DMS114 treated with DMSO at 0.1 percent for 48 hours (cell line): ENCODE data around the gene MRPS12.

Source experiments
- DNase-seq: peaks from one replicate; lab custom pipeline; 2025; ENCODE audit not compliant: unreplicated experiment; lab: John Stamatoyannopoulos, UW

MRPS12 gene

GRCh38 chr19:38910488-38910887, 20.3 kb upstream of the MRPS12 start:
- DNase-seq = no peak

DNA sequence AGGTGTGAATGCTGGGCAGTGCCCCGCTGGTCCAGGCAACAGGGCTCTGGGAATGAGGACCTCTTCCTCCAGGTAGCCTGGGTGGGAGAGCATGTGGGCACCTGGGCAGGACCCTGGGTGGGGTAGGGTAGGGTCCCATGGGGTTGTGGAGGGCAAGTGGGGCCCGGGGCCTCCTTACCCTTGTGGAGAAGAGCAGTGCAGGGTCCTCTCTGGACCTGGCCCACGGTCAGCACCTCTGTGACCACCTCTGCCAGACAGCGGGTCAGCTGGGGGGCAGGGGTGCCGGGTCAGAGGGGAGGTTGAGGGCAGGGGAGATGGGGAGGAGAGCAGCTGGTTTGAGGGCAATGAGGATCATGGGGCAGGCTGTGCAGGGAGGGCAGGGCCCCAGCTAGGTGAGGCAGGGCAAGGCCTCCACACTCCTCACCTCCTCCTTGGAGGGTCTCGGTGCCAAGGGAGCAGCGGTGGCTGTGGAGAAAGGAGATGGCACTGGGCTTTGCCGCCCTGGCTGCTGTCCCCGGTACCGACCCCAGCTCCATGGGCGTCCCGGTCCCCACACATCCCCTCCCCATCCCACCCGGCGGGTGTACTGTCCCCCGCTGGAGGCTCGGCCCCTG, 19.2 kb upstream of the MRPS12 start:
- no peak for DNase-seq

GRCh38 chr19:38912600-38913514, 17.9 kb upstream of the MRPS12 start:
- no peak for DNase-seq

GRCh38 chr19:38913958-38914357, 16.8 kb upstream of the MRPS12 start:
- DNase-seq = no peak

- no peak for DNase-seq
These were observed 15.1 kb upstream of the MRPS12 start for GRCh38 chr19:38915329-38916321.

DNA sequence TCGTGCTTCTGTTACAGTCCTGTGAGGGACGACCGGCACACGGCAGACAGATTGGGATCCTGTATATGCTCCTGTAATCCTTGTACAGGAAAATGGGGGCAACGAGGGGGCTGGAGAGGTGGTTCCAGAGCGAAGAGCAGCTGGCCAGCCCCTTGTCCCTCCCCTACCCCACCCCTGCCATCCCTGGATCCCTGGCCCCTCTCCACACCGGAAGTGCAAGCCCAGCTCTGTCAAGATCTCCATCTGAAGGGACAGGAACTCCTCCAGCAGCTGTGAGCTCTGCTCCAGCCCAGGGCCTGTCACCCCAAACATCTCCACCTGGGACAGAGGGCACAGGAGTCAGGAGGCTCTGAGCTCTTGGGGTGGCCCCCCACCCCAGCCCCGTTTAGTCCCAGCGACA, 13.2 kb upstream of the MRPS12 start:
- no peak for DNase-seq

DNA sequence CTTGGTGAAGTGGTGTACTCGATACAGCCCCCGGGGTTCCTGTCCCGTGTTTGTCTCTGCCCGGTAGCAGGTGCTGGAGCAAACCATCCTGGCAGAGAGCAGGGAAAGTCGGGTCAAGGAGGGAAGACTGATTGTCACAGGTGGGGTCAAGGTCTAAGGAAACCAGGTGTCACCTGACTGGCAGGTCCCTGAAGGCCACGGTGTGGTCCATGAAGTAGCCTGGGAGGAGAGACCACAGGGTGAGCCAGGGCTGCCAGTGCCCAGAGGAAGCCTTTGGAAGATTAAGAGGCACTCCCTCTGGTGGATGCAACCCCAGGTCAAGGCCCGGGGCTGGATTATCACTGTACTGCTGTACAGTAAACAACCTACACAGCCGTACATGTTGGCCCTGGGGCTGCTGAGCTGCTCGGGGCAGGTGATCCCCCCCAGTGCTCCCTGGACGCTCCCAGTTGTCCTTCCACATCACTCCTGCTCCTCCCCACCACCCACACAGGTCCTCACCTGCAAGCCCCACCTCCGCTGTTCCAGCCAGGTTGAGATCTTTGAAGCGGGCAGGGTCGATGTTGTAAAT, 12.7 kb upstream of the MRPS12 start:
- DNase-seq = no peak

- DNase-seq = no peak
These were observed 12.2 kb upstream of the MRPS12 start for GRCh38 chr19:38918526-38918925.

DNA sequence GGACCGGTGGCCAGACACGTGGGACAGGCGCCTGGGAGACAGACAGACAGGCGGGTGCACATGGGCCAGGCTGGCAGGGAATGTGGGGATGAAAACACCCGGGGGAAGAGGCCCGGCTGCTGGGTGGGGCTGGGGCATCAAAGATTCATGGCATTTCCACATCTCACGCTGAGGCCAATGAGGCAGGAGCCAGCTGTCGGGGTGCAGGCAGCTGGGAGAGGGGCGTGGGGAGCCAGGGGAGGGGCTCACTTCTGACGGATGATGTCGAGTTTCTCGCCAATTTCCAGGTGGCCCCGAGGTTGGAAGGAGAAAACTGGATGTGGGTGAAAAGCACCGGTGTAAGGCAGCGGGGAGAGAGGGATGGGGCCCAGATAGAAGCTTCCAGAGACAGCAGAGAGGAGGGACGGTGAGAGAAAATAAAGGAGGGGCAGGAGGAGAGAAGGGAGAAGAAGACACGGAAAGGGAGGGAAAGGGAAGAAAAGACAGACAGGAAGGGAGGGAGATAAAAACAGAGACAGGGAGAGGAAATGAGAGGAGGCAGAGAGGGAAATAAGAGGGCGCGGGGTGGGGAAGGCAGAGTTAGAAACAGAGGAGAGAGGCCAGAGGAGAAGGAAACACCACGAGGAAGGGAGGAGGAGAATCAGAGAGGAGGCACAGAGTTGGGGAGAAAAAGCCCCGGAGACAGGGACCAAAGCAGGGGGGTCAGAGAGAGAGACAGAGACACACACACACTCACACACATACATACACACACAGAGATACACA, 10.7 kb upstream of the MRPS12 start:
- no peak for DNase-seq

GRCh38 chr19:38920602-38921419, 9.9 kb upstream of the MRPS12 start:
- no peak for DNase-seq

- no peak for DNase-seq
These were observed 9.1 kb upstream of the MRPS12 start for GRCh38 chr19:38921420-38922274.

GRCh38 chr19:38922482-38922881, 8.3 kb upstream of the MRPS12 start:
- DNase-seq = no peak

DNA sequence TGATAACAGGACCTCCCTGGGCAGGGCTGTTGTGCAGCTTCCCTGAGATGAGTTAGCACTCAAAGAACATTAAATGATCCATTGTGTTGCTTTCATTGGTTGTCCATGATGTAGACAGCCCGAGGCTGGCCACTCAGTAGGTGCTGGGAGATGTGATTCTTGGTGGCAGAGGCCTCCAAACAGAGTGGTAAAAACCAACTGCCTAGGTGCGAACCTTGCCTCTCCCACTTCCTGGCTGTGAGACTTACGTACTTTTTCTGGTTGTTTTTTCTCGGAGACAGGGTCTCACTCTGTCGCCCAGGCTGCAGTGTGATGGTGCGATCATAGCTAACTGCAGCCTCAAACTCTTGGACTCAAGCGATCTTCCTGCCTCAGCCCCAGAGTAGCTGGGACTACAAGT, 6.4 kb upstream of the MRPS12 start:
- DNase-seq = no peak

DNA sequence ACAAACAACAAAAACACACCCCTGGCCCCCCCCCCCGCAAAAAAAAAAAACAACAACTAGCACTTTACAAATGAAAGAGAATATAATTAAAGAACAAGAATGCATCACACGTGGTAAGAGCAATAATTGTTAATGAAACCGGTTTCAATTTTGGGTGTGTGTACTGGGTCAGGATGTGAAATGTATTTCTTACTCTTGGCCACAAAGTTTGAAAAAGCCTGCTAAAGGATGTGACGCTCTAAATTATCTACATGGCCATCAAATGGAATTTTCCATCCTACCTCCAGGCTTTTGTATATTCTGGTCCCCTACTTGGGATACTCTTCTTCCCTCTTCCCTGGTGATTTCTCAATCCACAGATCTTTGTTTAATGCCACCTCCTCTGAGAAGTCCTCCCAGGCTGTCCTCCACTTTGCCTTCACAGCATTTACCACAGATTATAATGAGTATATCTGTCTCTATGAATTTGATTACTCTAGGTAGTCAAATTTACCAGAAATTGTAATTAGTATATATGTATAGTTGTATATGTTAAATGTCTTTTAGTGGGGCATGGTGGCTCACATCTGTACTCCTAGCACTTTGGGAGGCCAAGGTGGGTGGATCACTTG, 2.2 kb upstream of the MRPS12 start:
- no peak for DNase-seq

DNA sequence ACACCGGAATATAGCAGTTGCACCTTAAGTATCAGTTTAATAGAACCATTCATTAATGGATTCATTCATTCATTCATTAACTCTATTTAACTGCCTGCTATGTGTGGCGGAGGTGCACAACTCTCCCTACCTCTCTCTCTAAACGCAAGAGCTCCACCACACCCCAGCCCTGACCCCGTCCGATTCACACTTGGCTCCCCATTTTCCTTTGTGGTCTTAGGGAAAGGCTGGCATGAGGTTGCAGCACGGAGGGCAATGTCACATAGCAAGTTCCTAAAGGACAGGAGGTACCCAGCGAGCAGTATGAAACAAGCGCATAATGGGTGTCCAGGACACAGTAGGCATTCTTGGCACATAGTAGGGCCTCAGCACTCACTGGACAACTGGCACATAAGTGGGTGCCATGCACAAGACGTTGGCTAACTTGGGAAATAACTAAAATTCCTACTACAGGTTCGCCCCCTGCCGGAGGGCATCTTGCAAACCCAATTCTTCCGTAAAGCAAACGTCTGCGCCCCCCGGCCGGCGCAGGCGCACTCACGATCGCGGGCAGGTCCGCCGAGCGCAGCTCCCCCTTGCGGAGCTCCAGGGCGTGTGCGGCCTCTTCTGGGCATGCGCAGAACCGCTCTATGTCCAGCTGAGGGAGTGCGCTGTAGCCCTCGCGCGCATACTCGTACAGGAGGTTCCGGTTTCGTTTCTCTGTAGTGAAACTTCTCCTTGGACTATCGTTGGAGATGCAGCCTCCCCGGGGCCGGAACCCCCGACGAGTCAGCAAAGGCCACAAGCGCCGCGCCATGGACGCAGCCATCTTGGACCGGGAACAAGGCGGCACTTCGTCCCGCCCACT, 592 bp upstream of the MRPS12 start, which contains the start of gene SARS2:
TSS of gene SARS2 (minus strand) at position 835 of the 847 bp plus-strand sequence. CDS start at position 808, 27 bp downstream.
- peak; percentile 93 for DNase-seq

DNA sequence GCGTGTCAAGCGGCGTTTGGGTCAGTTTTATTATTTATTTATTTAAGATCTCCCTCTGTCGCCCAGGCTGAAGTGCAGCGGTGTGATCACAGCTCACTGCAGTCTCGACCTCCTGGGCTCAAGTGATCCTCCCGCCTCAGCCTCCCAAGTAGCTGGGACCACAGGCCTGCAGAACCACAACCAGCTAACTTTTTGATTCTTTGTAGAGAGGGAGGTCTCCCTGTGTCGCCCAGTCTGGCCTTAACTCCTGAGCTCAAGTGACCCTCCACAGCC, 713 bp downstream of the MRPS12 start:
- DNase-seq = no peak
